ENCODE data around the gene CLDN5.

CLDN5 gene

GRCh38 chr22:19480173-19480568 is 44.0 kb downstream of the CLDN5 start (continued):
- TF ChIP-seq PATZ1 (tag by site-specific recombination; IDR thresholded peaks at IDR 0.05) (no peak), ZBTB7A (tag by site-specific recombination; IDR thresholded peaks at IDR 0.05; ENCODE audit: low read depth) (peak; percentile 68; the same call in 1 of the 2 replicates), MYNN (tag by site-specific recombination; IDR thresholded peaks at IDR 0.05; ENCODE audit: borderline replicate concordance) (no peak), GLIS2 (tag by site-specific recombination; IDR thresholded peaks at IDR 0.05) (peak; percentile 64), ZFHX2 (tag by site-specific recombination; conservative IDR thresholded peaks at IDR 0.05) (peak; percentile 21; the same call in 1 of the 2 replicates), KLF9 (tag by site-specific recombination; IDR thresholded peaks at IDR 0.05; ENCODE audit: low read depth) (peak; percentile 78), ZSCAN23 (tag by site-specific recombination; IDR thresholded peaks at IDR 0.05) (0 out of 2 replicates have a peak, but pooled peaks have one; percentile 3), ZFP37 (tag by site-specific recombination; IDR thresholded peaks at IDR 0.05) (peak; percentile 76; the same call in 1 of the 2 replicates), KLF1 (tag by site-specific recombination; IDR thresholded peaks at IDR 0.05) (0 out of 2 replicates have a peak, but pooled peaks have one; percentile 22)
- TF ChIP-seq, protein P1, sequence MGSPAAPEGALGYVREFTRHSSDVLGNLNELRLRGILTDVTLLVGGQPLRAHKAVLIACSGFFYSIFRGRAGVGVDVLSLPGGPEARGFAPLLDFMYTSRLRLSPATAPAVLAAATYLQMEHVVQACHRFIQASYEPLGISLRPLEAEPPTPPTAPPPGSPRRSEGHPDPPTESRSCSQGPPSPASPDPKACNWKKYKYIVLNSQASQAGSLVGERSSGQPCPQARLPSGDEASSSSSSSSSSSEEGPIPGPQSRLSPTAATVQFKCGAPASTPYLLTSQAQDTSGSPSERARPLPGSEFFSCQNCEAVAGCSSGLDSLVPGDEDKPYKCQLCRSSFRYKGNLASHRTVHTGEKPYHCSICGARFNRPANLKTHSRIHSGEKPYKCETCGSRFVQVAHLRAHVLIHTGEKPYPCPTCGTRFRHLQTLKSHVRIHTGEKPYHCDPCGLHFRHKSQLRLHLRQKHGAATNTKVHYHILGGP (tag by site-specific recombination; IDR thresholded peaks at IDR 0.05), result no peak

GRCh38 chr22:19479355-19480172 is 44.6 kb downstream of the CLDN5 start, which contains the start of gene CDC45:
Gene CDC45, plus strand, starts transcription at chr22:19479920. Its CDS starts 49 bp downstream, at chr22:19479969.
- ChIA-PET POLR2A (interaction anchor here (0.7 to 3.4 kb wide), 29 partner anchors 9 to 361 kb away, joined by 3 to 20 read pairs (median 4); partner anchors contain the start of genes C22orf39, CLTCL1, ESS2 and HIRA), CTCF (interaction anchor here (0.6 to 4.6 kb wide), 5 partner anchors 16 to 480 kb away, joined by 3 to 31 read pairs (median 3); no protein-coding TSS in a partner anchor)
- TF ChIP-seq KLF10 (tag by site-specific recombination; IDR thresholded peaks at IDR 0.05) (peak; percentile 79), FEZF1 (tag by site-specific recombination; IDR thresholded peaks at IDR 0.05) (peak; percentile 45), ZNF837 (tag by site-specific recombination; IDR thresholded peaks at IDR 0.05) (no peak), ZNF133 (tag by site-specific recombination; IDR thresholded peaks at IDR 0.05) (no peak), ZNF394 (tag by site-specific recombination; IDR thresholded peaks at IDR 0.05; ENCODE audit: borderline replicate concordance) (peak; percentile 57), ZNF692 (tag by site-specific recombination; IDR thresholded peaks at IDR 0.05) (peak; percentile 59; the same call in 1 of the 2 replicates), ZSCAN23 (tag by site-specific recombination; IDR thresholded peaks at IDR 0.05) (0 out of 2 replicates have a peak, but pooled peaks have one; percentile 23), ZNF354C (tag by site-specific recombination; IDR thresholded peaks at IDR 0.05; ENCODE audit: borderline replicate concordance, low read depth) (no peak), ZNF561 (tag by site-specific recombination; IDR thresholded peaks at IDR 0.05; ENCODE audit: borderline replicate concordance) (peak; percentile 92), WT1 (tag by site-specific recombination; IDR thresholded peaks at IDR 0.05) (no peak), ZNF184 (tag by site-specific recombination; IDR thresholded peaks at IDR 0.05) (no peak)
- TF ChIP-seq, protein P2, sequence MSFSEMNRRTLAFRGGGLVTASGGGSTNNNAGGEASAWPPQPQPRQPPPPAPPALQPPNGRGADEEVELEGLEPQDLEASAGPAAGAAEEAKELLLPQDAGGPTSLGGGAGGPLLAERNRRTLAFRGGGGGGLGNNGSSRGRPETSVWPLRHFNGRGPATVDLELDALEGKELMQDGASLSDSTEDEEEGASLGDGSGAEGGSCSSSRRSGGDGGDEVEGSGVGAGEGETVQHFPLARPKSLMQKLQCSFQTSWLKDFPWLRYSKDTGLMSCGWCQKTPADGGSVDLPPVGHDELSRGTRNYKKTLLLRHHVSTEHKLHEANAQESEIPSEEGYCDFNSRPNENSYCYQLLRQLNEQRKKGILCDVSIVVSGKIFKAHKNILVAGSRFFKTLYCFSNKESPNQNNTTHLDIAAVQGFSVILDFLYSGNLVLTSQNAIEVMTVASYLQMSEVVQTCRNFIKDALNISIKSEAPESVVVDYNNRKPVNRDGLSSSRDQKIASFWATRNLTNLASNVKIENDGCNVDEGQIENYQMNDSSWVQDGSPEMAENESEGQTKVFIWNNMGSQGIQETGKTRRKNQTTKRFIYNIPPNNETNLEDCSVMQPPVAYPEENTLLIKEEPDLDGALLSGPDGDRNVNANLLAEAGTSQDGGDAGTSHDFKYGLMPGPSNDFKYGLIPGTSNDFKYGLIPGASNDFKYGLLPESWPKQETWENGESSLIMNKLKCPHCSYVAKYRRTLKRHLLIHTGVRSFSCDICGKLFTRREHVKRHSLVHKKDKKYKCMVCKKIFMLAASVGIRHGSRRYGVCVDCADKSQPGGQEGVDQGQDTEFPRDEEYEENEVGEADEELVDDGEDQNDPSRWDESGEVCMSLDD (tag by site-specific recombination; IDR thresholded peaks at IDR 0.05), result 0 out of 2 replicates have a peak, but pooled peaks have one; percentile 21
- TF ChIP-seq, protein P3, sequence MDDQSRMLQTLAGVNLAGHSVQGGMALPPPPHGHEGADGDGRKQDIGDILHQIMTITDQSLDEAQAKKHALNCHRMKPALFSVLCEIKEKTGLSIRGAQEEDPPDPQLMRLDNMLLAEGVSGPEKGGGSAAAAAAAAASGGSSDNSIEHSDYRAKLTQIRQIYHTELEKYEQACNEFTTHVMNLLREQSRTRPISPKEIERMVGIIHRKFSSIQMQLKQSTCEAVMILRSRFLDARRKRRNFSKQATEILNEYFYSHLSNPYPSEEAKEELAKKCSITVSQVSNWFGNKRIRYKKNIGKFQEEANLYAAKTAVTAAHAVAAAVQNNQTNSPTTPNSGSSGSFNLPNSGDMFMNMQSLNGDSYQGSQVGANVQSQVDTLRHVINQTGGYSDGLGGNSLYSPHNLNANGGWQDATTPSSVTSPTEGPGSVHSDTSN (CRISPR knock-in tag; IDR thresholded peaks at IDR 0.05), result no peak
- TF ChIP-seq, protein P4, sequence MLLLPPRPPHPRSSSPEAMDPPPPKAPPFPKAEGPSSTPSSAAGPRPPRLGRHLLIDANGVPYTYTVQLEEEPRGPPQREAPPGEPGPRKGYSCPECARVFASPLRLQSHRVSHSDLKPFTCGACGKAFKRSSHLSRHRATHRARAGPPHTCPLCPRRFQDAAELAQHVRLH (tag by site-specific recombination; IDR thresholded peaks at IDR 0.05), result peak; percentile 99
- TF ChIP-seq, protein P5, sequence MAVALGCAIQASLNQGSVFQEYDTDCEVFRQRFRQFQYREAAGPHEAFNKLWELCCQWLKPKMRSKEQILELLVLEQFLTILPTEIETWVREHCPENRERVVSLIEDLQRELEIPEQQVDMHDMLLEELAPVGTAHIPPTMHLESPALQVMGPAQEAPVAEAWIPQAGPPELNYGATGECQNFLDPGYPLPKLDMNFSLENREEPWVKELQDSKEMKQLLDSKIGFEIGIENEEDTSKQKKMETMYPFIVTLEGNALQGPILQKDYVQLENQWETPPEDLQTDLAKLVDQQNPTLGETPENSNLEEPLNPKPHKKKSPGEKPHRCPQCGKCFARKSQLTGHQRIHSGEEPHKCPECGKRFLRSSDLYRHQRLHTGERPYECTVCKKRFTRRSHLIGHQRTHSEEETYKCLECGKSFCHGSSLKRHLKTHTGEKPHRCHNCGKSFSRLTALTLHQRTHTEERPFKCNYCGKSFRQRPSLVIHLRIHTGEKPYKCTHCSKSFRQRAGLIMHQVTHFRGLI (tag by site-specific recombination; IDR thresholded peaks at IDR 0.05), result no peak

More at GRCh38 chr22:19479355-19480172, 44.6 kb downstream of the CLDN5 start, which contains the start of gene CDC45:
- H3K36me3 ChIP-seq (ENCODE audit: control insufficient read depth in 2 of 2, insufficient read depth in 1 of 2, low read length in 2 of 2), result peaks cover 9 to 49% of the 10 kb centered on the region in 2 experiments
- no peaks in the 10 kb centered on the region for H3K9me3 ChIP-seq (ENCODE audit: control insufficient read depth, insufficient read depth, low read depth, low read length)
- H3K4me1 ChIP-seq (ENCODE audit: control insufficient read depth, insufficient read depth, low read length), result no peaks in the 10 kb centered on the region
- H3K4me3 ChIP-seq (ENCODE audit: low read depth, low read length), result peak within 1 kb of the TSS; percentile 92
- peak within 1 kb of the TSS; percentile 86 for H3K27ac ChIP-seq (ENCODE audit: extremely low read depth, low read depth, low read length)
